ENCODE data around the gene NRCAM. TPM values are rescaled to one million over a fixed set of nuclear protein-coding genes. Genes with fewer than 3 reads are reported as not detected.

Gene NRCAM
- total RNA-seq, 5 donors from 2014 or later (not counting 1 experiment from before 2014, with no cell fraction given) = 3.1 to 10.7 (median 5.0) TPM

- Mint-ChIP-seq H3K4me1 (no peaks in the 10 kb centered on the region), H3K27me3 (no peaks in the 10 kb centered on the region), H3K27ac (no peak overlapping the region), H3K36me3 (no peaks in the 10 kb centered on the region), H3K9me3 (peaks cover 0 to 3% (median 0%) of the 10 kb centered on the region in 3 donors), H3K4me3 (no peak overlapping the region)
- Histone ChIP-seq H3K27ac (ENCODE audit: low read length) (no peak overlapping the region), H3K27me3 (replicated peaks in 1 of 2; ENCODE audit: control insufficient read depth in 2 of 2, extremely low read depth in 1 of 2, insufficient read depth in 2 of 2, low read length in 1 of 2) (no peaks in the 10 kb centered on the region), H3K9me3 (no peaks in the 10 kb centered on the region), H3K4me1 (ENCODE audit: control insufficient read depth in 1 of 2, extremely low read depth in 1 of 2, insufficient read depth in 2 of 2, low read length in 2 of 2) (no peaks in the 10 kb centered on the region), H3K4me3 (ENCODE audit: control insufficient read depth in 1 of 2, extremely low read depth in 1 of 2, low read length in 1 of 2) (no peak overlapping the region), H3K36me3 (ENCODE audit: control insufficient read depth in 2 of 2, extremely low read depth in 1 of 2, insufficient read depth in 1 of 2, low read length in 1 of 2) (no peaks in the 10 kb centered on the region)
- ChIA-PET CTCF (interaction anchor here (0.6 kb wide), 2 partner anchors 19 to 89 kb away, joined by 3 to 5 read pairs; no protein-coding TSS in a partner anchor), POLR2A (no interaction called here)
- ATAC-seq (replicated peaks in 1 of 4) (no peak), DNase-seq (no peak)
- no CpG with 5 or more reads among the region's 5 CpGs for WGBS (ENCODE audit: insufficient coverage)
Measured at GRCh38 chr7:108270385-108271015, 185.7 kb downstream of the NRCAM start.

- H3K9me3 Mint-ChIP-seq = no peaks in the 10 kb centered on the region
- H3K4me1 ChIP-seq (ENCODE audit: control insufficient read depth in 1 of 2, extremely low read depth in 1 of 2, insufficient read depth in 2 of 2, low read length in 2 of 2) = no peaks in the 10 kb centered on the region
- WGBS (ENCODE audit: insufficient coverage) = no CpG with 5 or more reads among the region's 6 CpGs
- no peaks in the 10 kb centered on the region for H3K9me3 ChIP-seq
- H3K4me3 ChIP-seq (ENCODE audit: control insufficient read depth in 1 of 2, extremely low read depth in 1 of 2, low read length in 1 of 2) = no peak overlapping the region
- ChIA-PET CTCF (interaction anchor here in 1 of 2 donors (0.5 kb wide), 1 partner anchor 17 kb away, joined by 4 read pairs; no protein-coding TSS in a partner anchor), POLR2A (no interaction called here)
- H3K27me3 Mint-ChIP-seq = no peaks in the 10 kb centered on the region
- DNase-seq (no peak), ATAC-seq (replicated peaks in 1 of 4) (no peak)
- no peak overlapping the region for H3K27ac ChIP-seq (ENCODE audit: low read length)
- no peaks in the 10 kb centered on the region for H3K4me1 Mint-ChIP-seq
- peaks cover 0 to 4% of the 10 kb centered on the region in 2 experiments for H3K27me3 ChIP-seq (replicated peaks in 1 of 2; ENCODE audit: control insufficient read depth in 2 of 2, extremely low read depth in 1 of 2, insufficient read depth in 2 of 2, low read length in 1 of 2)
- no peak overlapping the region for H3K27ac Mint-ChIP-seq
- no peaks in the 10 kb centered on the region for H3K36me3 ChIP-seq (ENCODE audit: control insufficient read depth in 2 of 2, extremely low read depth in 1 of 2, insufficient read depth in 1 of 2, low read length in 1 of 2)
- H3K36me3 Mint-ChIP-seq = no peaks in the 10 kb centered on the region
- H3K4me3 Mint-ChIP-seq = no peak overlapping the region
Measured at GRCh38 chr7:108268200-108268820, 187.9 kb downstream of the NRCAM start.

GRCh38 chr7:108267615-108268014 lies 188.6 kb downstream of the NRCAM start:
- H3K27ac Mint-ChIP-seq = no peak overlapping the region
- H3K4me3 Mint-ChIP-seq = no peak overlapping the region
- no peaks in the 10 kb centered on the region for H3K27me3 Mint-ChIP-seq
- Histone ChIP-seq H3K9me3 (no peaks in the 10 kb centered on the region), H3K36me3 (ENCODE audit: control insufficient read depth in 2 of 2, extremely low read depth in 1 of 2, insufficient read depth in 1 of 2, low read length in 1 of 2) (no peaks in the 10 kb centered on the region), H3K27ac (ENCODE audit: low read length) (no peak overlapping the region), H3K4me3 (ENCODE audit: control insufficient read depth in 1 of 2, extremely low read depth in 1 of 2, low read length in 1 of 2) (no peak overlapping the region), H3K27me3 (replicated peaks in 1 of 2; ENCODE audit: control insufficient read depth in 2 of 2, extremely low read depth in 1 of 2, insufficient read depth in 2 of 2, low read length in 1 of 2) (peaks cover 0 to 4% of the 10 kb centered on the region in 2 experiments), H3K4me1 (ENCODE audit: control insufficient read depth in 1 of 2, extremely low read depth in 1 of 2, insufficient read depth in 2 of 2, low read length in 2 of 2) (no peaks in the 10 kb centered on the region)
- no peak for ATAC-seq (replicated peaks in 1 of 4)
- no peaks in the 10 kb centered on the region for H3K4me1 Mint-ChIP-seq
- no CpG with 5 or more reads among the region's 1 CpG for WGBS (ENCODE audit: insufficient coverage)
- ChIA-PET POLR2A (no interaction called here), CTCF (interaction anchor here in 1 of 2 donors (0.6 kb wide), 1 partner anchor 116 kb away, joined by 3 read pairs; no protein-coding TSS in a partner anchor)
- DNase-seq = no peak
- no peaks in the 10 kb centered on the region for H3K36me3 Mint-ChIP-seq
- H3K9me3 Mint-ChIP-seq = no peaks in the 10 kb centered on the region

GRCh38 chr7:108266491-108266890 lies 189.7 kb downstream of the NRCAM start:
- Mint-ChIP-seq H3K27me3 (no peaks in the 10 kb centered on the region), H3K27ac (no peak overlapping the region), H3K9me3 (no peaks in the 10 kb centered on the region), H3K4me1 (no peaks in the 10 kb centered on the region), H3K36me3 (no peaks in the 10 kb centered on the region), H3K4me3 (no peak overlapping the region)
- Histone ChIP-seq H3K27ac (ENCODE audit: low read length) (no peak overlapping the region), H3K27me3 (replicated peaks in 1 of 2; ENCODE audit: control insufficient read depth in 2 of 2, extremely low read depth in 1 of 2, insufficient read depth in 2 of 2, low read length in 1 of 2) (peaks cover 0 to 4% of the 10 kb centered on the region in 2 experiments), H3K4me1 (ENCODE audit: control insufficient read depth in 1 of 2, extremely low read depth in 1 of 2, insufficient read depth in 2 of 2, low read length in 2 of 2) (no peaks in the 10 kb centered on the region), H3K4me3 (ENCODE audit: control insufficient read depth in 1 of 2, extremely low read depth in 1 of 2, low read length in 1 of 2) (no peak overlapping the region), H3K36me3 (ENCODE audit: control insufficient read depth in 2 of 2, extremely low read depth in 1 of 2, insufficient read depth in 1 of 2, low read length in 1 of 2) (no peaks in the 10 kb centered on the region), H3K9me3 (no peaks in the 10 kb centered on the region)
- POLR2A ChIA-PET = no interaction called here
- no peak for ATAC-seq (replicated peaks in 1 of 4)
- WGBS (ENCODE audit: insufficient coverage) = no CpG with 5 or more reads among the region's 3 CpGs
- CTCF ChIA-PET = no interaction called here
- DNase-seq = no peak

DNA sequence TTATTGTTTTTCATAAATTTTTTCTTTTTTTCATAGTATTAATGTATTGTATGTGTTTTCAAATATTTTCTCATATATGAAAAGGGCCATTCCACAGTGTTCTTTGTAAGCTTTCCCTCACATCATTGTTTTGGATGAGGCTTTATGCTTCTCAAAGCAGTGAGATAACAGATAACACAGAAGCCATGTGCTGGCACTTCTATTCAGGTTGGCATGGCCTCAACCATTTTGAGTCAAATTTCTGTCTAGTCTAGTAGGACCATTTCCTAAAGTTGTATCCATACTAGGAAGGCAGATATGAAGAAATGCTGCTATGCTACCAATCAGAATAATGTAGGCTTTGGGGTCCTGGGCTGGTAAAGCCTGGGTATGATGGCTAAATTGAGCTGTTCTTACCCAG lies 190.2 kb downstream of the NRCAM start:
- Mint-ChIP-seq H3K4me1 (no peaks in the 10 kb centered on the region), H3K27me3 (no peaks in the 10 kb centered on the region), H3K4me3 (no peak overlapping the region), H3K27ac (no peak overlapping the region), H3K9me3 (no peaks in the 10 kb centered on the region), H3K36me3 (no peaks in the 10 kb centered on the region)
- DNase-seq (no peak), ATAC-seq (replicated peaks in 1 of 4) (no peak)
- Histone ChIP-seq H3K4me1 (ENCODE audit: control insufficient read depth in 1 of 2, extremely low read depth in 1 of 2, insufficient read depth in 2 of 2, low read length in 2 of 2) (no peaks in the 10 kb centered on the region), H3K27ac (ENCODE audit: low read length) (no peak overlapping the region), H3K9me3 (no peaks in the 10 kb centered on the region), H3K36me3 (ENCODE audit: control insufficient read depth in 2 of 2, extremely low read depth in 1 of 2, insufficient read depth in 1 of 2, low read length in 1 of 2) (no peaks in the 10 kb centered on the region), H3K27me3 (replicated peaks in 1 of 2; ENCODE audit: control insufficient read depth in 2 of 2, extremely low read depth in 1 of 2, insufficient read depth in 2 of 2, low read length in 1 of 2) (peaks cover 0 to 4% of the 10 kb centered on the region in 2 experiments), H3K4me3 (ENCODE audit: control insufficient read depth in 1 of 2, extremely low read depth in 1 of 2, low read length in 1 of 2) (no peak overlapping the region)
- ChIA-PET POLR2A (no interaction called here), CTCF (interaction anchor here in 1 of 2 donors (0.6 kb wide), 1 partner anchor 325 kb away, joined by 3 read pairs; no protein-coding TSS in a partner anchor)

DNA sequence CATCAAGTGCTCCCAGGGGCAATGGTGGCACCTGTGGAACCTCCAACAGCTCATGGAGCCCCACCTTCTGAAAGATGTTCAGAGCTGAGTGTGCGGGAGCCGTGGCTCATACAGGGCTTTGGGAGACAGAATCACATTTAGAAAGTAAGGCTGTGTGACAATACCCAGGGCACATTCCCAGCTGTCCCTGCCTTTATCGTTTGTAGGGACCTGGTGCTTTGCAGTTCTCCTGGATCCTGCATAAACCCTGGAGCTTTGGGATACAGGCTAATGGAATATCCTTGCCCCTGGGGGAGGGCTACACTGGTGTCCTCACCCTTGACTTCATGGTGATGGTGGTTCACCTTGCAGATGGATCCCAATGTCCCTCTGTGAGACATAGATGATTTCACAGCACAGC lies 191.2 kb downstream of the NRCAM start:
- Histone ChIP-seq H3K4me3 (ENCODE audit: control insufficient read depth in 1 of 2, extremely low read depth in 1 of 2, low read length in 1 of 2) (no peak overlapping the region), H3K27me3 (replicated peaks in 1 of 2; ENCODE audit: control insufficient read depth in 2 of 2, extremely low read depth in 1 of 2, insufficient read depth in 2 of 2, low read length in 1 of 2) (peaks cover 0 to 4% of the 10 kb centered on the region in 2 experiments), H3K27ac (ENCODE audit: low read length) (no peak overlapping the region), H3K36me3 (ENCODE audit: control insufficient read depth in 2 of 2, extremely low read depth in 1 of 2, insufficient read depth in 1 of 2, low read length in 1 of 2) (no peaks in the 10 kb centered on the region), H3K4me1 (ENCODE audit: control insufficient read depth in 1 of 2, extremely low read depth in 1 of 2, insufficient read depth in 2 of 2, low read length in 2 of 2) (no peaks in the 10 kb centered on the region), H3K9me3 (no peaks in the 10 kb centered on the region)
- Mint-ChIP-seq H3K4me3 (no peak overlapping the region), H3K36me3 (no peaks in the 10 kb centered on the region), H3K27me3 (no peaks in the 10 kb centered on the region), H3K4me1 (no peaks in the 10 kb centered on the region), H3K27ac (no peak overlapping the region), H3K9me3 (peaks cover 0 to 4% (median 0%) of the 10 kb centered on the region in 3 donors)
- DNase-seq (no peak), ATAC-seq (replicated peaks in 1 of 4) (no peak)
- POLR2A ChIA-PET = no interaction called here
- CTCF ChIA-PET = no interaction called here
- 92% methylated on average over 3 of the region's 3 CpGs for WGBS (ENCODE audit: insufficient coverage)

All from T-cell (primary cell).